HUES48 (cell line): Measurements from ENCODE around the gene RENBP.

ENCODE experiments used
- H3K27ac ChIP-seq: one replicate; pipeline ENCODE4 v1.7.0; 2013; ENCODE audit warnings: low read depth, low read length, inconsistent platforms
- H3K27me3 ChIP-seq: 2 replicates; pipeline ENCODE4 v1.6.1; 2013; ENCODE audit warnings: mild to moderate bottlenecking, low read length; ENCODE audit not compliant: control insufficient read depth, insufficient read depth
- H3K36me3 ChIP-seq: 2 replicates; pipeline ENCODE4 v1.6.1; 2013; ENCODE audit warnings: low read length; ENCODE audit not compliant: control insufficient read depth, insufficient read depth
- H3K4me1 ChIP-seq: 2 replicates; pipeline ENCODE4 v1.6.1; 2013; ENCODE audit warnings: mild to moderate bottlenecking, low read length; ENCODE audit not compliant: control insufficient read depth, insufficient read depth
- H3K4me3 ChIP-seq: 2 replicates; pipeline ENCODE4 v1.5.1; 2013; ENCODE audit warnings: mild to moderate bottlenecking, low read depth, low read length
- H3K9ac ChIP-seq: 2 replicates; pipeline ENCODE4 v1.6.1; 2013; ENCODE audit warnings: mild to moderate bottlenecking, low read depth, low read length, moderate library complexity
- H3K9me3 ChIP-seq: 2 replicates; pipeline ENCODE4 v1.6.1; 2013; ENCODE audit warnings: low read length; ENCODE audit not compliant: control insufficient read depth, insufficient read depth

Gene RENBP

GRCh38 chrX:153960786-153961185 is 16.3 kb upstream of the RENBP start:
- Histone ChIP-seq H3K9me3 (no peaks in the 10 kb centered on the region), H3K4me3 (no peak overlapping the region), H3K27me3 (no peaks in the 10 kb centered on the region), H3K27ac (no peak overlapping the region), H3K9ac (no peak overlapping the region), H3K4me1 (no peaks in the 10 kb centered on the region), H3K36me3 (peaks cover 93% of the 10 kb centered on the region)

- Histone ChIP-seq H3K4me1 (no peaks in the 10 kb centered on the region), H3K36me3 (peaks cover 100% of the 10 kb centered on the region), H3K27me3 (no peaks in the 10 kb centered on the region), H3K4me3 (no peak overlapping the region), H3K9me3 (no peaks in the 10 kb centered on the region), H3K27ac (no peak overlapping the region), H3K9ac (no peak overlapping the region)
Measured at GRCh38 chrX:153960077-153960476, 15.6 kb upstream of the RENBP start.

- no peak overlapping the region for H3K4me3 ChIP-seq
- peaks cover 100% of the 10 kb centered on the region for H3K36me3 ChIP-seq
- no peak overlapping the region for H3K9ac ChIP-seq
- no peaks in the 10 kb centered on the region for H3K9me3 ChIP-seq
- no peak overlapping the region for H3K27ac ChIP-seq
- no peaks in the 10 kb centered on the region for H3K4me1 ChIP-seq
- H3K27me3 ChIP-seq, result no peaks in the 10 kb centered on the region
Measured at GRCh38 chrX:153959649-153960048, 15.2 kb upstream of the RENBP start.

- Histone ChIP-seq H3K9me3 (no peaks in the 10 kb centered on the region), H3K4me1 (no peaks in the 10 kb centered on the region), H3K27me3 (no peaks in the 10 kb centered on the region), H3K9ac (no peak overlapping the region), H3K27ac (no peak overlapping the region), H3K4me3 (no peak overlapping the region), H3K36me3 (peaks cover 100% of the 10 kb centered on the region)
Measured at GRCh38 chrX:153958605-153959004, 14.2 kb upstream of the RENBP start.

GRCh38 chrX:153957224-153957623 is 12.8 kb upstream of the RENBP start:
- H3K36me3 ChIP-seq, result peaks cover 99% of the 10 kb centered on the region

GRCh38 chrX:153956044-153956907 is 11.8 kb upstream of the RENBP start:
- Histone ChIP-seq H3K27ac (no peak overlapping the region), H3K9ac (no peak overlapping the region), H3K4me3 (no peak overlapping the region), H3K9me3 (no peaks in the 10 kb centered on the region; the same call in 1 of the 2 replicates), H3K4me1 (no peaks in the 10 kb centered on the region), H3K27me3 (no peaks in the 10 kb centered on the region), H3K36me3 (peaks cover 99% of the 10 kb centered on the region)

More at GRCh38 chrX:153957224-153957623, 12.8 kb upstream of the RENBP start:
- no peak overlapping the region for H3K9ac ChIP-seq
- H3K9me3 ChIP-seq, result no peaks in the 10 kb centered on the region; the same call in 1 of the 2 replicates
- no peaks in the 10 kb centered on the region for H3K4me1 ChIP-seq
- H3K27ac ChIP-seq, result no peak overlapping the region
- H3K4me3 ChIP-seq, result no peak overlapping the region
- no peaks in the 10 kb centered on the region for H3K27me3 ChIP-seq

GRCh38 chrX:153955228-153955732 is 10.8 kb upstream of the RENBP start:
- Histone ChIP-seq H3K36me3 (peaks cover 99% of the 10 kb centered on the region), H3K27ac (no peak overlapping the region), H3K4me3 (no peak overlapping the region), H3K4me1 (no peaks in the 10 kb centered on the region), H3K27me3 (no peaks in the 10 kb centered on the region), H3K9ac (no peak overlapping the region), H3K9me3 (no peaks in the 10 kb centered on the region; the same call in 1 of the 2 replicates)

- Histone ChIP-seq H3K27me3 (no peaks in the 10 kb centered on the region), H3K4me3 (no peak overlapping the region), H3K9ac (no peak overlapping the region), H3K4me1 (no peaks in the 10 kb centered on the region), H3K36me3 (peaks cover 99% of the 10 kb centered on the region), H3K9me3 (no peaks in the 10 kb centered on the region; the same call in 1 of the 2 replicates), H3K27ac (no peak overlapping the region)
Measured at GRCh38 chrX:153954558-153955227, 10.2 kb upstream of the RENBP start.

GRCh38 chrX:153953892-153954557 is 9.6 kb upstream of the RENBP start:
- Histone ChIP-seq H3K27ac (no peak overlapping the region), H3K9me3 (no peaks in the 10 kb centered on the region; the same call in 1 of the 2 replicates), H3K27me3 (no peaks in the 10 kb centered on the region), H3K9ac (no peak overlapping the region), H3K36me3 (peaks cover 98% of the 10 kb centered on the region), H3K4me3 (no peak overlapping the region), H3K4me1 (no peaks in the 10 kb centered on the region)

GRCh38 chrX:153953342-153953830 is 8.9 kb upstream of the RENBP start:
- Histone ChIP-seq H3K27me3 (no peaks in the 10 kb centered on the region), H3K4me3 (no peak overlapping the region), H3K4me1 (no peaks in the 10 kb centered on the region), H3K27ac (peak overlapping the region; percentile 74), H3K36me3 (peaks cover 97% of the 10 kb centered on the region), H3K9ac (no peak overlapping the region), H3K9me3 (no peaks in the 10 kb centered on the region; the same call in 1 of the 2 replicates)
